Kidney capillary endothelial cell (primary cell): ENCODE measurements around the gene PDLIM4.

Experiments used
- DNase-seq: peaks from one replicate; pipeline ENCODE4 v3.0.0-alpha.2; 2018; ENCODE audit warnings: low spot score

Gene PDLIM4

GRCh38 chr5:132253452-132254320 lies 3.8 kb upstream of the PDLIM4 start:
- DNase-seq = no peak

DNA sequence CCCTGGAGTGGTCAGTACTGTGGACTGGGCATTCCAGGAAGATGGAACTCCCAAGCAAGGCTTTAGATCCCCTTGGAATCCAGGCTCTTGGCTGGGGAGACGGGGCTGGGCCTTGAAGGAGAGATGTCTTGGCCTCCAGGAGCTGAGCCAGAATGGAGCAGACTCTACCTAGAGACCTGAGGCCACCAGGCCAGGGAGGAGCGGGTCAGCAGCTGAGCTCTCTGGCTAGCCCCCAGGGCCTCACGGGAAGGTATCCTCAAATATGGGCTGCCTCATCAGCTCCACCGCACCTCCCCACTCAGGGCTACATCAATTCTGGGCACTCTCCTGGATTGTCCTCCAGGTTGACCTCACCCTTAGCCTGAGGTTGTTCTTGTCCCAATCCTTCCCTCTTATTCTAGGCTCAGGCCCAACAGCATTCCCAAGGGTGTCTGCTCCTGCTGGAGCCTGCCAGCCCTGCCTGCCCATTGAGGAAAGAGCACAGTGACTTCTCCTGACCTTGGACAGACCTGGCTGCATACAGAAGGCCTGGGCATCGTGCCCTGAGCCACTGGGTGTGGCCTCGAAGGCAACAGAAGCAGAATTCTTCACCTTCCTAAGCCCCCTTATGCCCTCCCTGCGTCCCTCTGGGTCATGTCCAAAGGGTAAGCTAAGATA lies 3.0 kb upstream of the PDLIM4 start:
- DNase-seq = no peak

DNA sequence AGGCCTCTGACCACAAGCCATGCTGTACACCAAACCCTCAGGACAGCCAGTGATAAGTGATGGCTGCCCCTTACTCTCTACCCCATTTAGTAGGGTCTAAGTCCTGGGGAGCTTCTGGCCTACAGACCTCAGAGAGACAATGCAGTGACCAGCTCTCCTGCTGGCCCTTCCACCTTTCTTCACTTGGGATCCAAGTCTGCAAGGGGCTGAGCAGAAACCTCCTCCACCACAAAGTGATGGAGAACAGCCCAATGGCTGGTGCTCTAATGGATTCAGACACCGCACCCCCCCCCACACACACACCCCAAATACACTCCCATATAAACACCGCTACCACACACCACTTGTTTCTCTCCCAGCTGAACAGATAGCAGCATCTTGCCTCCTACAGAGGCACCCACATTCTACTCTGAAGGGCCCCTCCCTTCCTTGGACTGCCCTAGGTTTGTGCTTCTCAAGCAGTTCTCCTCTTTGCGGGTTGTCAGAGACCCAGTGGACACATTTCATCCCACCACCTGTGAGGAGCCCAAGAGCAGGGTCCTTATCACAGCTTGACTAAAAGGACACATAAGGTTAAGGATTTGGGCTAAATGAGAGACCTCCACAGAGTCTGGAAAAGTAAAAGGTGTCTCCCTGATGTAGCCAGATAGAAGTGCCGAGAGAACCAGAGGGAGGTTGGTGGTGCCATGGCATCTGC lies 1.3 kb upstream of the PDLIM4 start:
- DNase-seq = no peak

DNA sequence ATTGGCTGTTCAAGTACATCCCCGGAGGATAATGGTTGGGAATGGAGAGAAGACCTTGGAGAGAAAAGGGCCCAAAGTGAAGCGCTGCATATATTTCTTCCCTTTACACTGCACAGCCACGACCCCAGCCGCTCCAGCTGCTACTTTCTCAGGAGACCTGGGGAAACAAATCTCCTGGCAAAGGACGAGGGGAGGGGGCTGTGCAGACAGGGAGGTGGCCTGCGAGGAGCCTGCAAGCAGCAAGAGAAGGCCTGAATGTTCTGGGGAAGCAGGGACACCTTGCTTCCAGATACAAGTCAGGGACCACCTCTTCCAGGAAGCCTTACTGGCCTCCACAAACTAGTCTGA lies 739 bp upstream of the PDLIM4 start:
- no peak for DNase-seq

GRCh38 chr5:132258102-132259068 lies 889 bp downstream of the PDLIM4 start:
- no peak for DNase-seq

DNA sequence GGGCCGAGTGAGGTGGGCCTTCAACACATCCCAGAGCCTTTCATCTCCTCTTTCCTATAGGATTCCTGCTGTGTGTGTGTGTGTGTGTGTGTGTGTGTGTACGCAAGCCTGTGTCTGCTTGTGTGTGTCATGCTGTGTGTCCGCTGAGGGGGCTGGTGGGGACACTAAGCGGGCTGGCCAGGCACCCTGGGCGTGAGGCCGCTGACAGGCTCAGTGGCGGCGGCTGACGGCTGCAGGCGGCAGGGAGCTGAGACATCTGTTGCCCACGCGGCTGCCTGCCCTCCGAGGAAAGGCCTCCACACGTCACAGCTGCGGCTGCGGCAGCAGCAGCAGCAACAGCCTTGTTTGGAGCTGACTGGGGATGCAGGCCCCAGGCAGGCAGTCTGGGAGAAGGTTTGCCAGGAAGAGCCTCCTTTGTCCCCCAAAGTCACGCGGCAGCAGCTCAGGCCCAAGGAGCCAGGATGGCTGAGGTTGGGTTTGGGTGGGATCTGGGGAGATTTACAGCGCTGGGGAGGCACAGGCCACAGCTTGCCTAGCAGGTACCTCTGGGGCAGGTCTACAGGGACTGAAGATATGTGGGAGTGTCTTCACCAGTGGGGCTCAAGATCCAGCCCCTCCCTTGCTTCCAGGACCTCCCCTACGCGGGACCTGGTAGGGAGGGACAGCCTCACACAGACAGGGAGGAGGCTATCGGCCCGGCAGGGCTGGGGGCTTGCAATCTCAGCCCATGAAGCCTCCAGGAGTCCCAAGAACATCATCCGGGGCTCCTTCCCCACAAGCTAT lies 1.8 kb downstream of the PDLIM4 start:
- no peak for DNase-seq

DNA sequence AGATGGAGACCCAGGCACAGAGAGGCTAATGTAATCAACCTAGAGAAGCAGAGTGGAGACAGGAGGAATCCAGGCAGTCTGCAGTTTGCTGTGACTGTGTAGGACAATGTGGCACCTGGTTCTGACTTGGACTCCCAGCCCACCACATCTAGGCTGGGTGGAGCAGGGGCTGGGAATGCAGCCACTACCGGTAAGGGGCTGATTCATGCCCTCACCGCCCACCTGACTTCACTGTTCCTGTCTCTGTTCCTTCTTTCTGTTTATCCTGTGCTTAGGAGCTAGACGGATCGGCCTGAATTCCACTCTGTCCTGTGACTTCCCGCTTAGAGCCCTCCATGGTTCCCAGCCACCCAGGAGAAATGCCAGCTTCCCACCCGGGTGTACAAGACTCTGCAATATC lies 2.6 kb downstream of the PDLIM4 start:
- DNase-seq = no peak

DNA sequence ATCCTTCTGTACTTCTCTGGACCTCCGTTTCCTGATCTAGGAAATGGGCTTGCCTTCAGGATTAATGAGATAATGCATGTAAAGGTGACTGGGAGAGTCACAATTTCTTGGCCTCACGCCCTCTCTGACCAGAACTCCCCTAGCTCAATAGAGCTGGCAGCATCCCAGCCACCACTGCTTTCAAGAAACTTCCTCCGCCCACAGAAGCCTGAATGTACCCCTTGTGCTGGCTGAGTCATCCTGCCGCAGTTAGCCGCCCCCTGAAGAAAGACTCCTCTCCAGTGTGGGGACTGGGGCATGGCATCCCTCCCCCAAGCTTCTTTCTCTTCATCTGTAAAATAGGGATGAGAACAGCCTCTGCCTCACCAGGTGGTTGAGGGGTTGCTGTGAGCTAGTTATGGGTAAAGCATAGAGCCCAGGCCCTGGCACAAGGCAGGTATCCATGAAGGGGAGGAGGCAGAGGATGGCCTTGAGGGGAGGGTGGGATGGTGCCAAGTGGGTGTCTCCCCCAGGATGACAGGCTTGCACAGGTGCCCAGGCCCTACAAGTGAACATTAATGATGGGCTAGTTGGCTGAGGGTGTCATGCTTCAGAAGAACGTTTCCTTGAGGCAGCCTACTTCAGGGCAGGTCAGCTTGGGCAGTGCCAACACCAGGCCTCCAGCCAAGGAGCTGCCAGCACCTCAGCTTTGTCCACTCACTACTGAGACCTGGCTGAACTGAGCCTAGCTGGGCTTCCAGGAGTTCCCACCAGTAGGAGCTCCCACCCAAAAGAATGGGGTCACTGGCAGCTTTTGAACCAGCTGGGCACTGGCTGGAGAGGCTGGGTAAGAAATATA lies 3.4 kb downstream of the PDLIM4 start:
- DNase-seq = peak; percentile 64

DNA sequence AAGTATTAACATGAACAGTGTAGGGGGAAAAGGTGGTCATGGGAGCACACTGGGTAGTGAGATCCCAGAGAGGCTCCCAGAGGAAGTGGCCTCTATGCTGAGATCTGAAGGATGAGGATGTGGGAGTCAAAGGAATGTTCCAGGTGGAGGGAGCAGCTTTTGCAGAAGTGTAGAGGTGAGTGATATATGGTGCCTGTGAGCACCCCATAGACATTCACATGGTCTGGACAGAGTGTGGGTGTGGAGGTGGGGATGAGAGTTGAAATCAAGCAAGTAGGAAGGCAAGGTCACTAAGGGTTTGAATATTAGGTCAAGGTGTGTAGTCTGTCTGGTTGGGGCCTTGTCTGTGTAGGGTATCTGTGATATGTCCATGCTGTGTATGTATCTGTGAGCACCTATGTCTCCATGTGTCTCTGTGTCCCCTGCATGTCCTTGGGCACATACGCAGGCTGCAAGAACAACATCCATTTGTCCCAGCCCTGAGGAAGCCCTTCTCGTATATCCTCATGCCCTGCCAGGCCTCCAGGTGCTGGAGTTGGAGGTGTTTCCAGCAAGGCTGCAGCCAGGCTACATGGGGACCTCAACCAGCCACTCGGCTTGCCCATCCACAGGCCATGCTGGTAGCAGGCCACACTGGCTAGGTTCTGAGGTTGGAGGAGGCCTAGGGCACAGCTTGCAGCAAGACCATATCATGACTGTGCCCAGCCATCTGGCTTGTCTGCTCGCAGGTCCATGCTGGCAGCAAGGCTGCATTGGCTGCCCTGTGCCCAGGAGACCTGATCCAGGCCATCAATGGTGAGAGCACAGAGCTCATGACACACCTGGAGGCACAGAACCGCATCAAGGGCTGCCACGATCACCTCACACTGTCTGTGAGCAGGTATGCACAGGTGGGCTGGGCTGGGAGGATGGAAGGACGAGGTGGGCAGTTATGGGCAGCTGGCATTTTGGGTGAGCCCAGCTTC lies 4.7 kb downstream of the PDLIM4 start:
- no peak for DNase-seq

- no peak for DNase-seq
These were observed 5.5 kb downstream of the PDLIM4 start for GRCh38 chr5:132262882-132263547.

DNA sequence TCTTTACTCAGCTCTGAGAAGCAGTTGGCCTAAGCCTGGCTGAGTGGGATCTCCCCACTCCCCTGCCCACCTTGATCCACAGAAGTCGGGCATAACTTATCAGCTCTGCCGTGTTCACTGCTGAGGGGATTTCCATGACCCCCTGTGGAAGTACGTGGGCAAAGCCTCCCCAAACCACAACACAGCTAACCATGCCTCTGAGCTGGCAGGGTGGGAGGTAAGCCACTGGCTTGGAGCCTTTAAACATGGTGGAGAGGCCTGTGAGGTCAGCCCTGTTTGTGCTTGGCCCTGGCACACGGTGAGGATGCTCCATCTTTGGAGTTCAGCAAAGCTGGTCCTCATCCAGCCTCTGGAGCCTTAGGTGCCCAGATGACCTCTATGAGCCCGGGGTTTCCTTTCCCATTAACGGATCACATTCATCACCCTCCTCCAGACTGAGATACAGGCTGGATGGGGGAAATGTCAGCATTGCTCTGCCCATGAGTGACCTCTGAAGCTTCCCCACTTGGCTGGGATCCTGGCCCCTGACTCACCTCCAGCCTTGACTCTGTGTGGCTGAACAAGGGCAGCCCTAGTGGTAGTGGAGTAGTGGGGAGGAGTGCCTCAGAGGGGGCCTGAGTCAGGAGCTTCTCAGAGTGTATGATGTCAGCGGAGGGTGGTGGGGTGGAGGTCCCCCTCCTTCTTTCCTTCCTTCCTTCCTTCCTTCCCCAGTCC lies 6.2 kb downstream of the PDLIM4 start:
- DNase-seq = peak; percentile 89

GRCh38 chr5:132264546-132265335 lies 7.2 kb downstream of the PDLIM4 start:
- no peak for DNase-seq

- peak; percentile 95 for DNase-seq
These were observed 8.0 kb downstream of the PDLIM4 start for GRCh38 chr5:132265336-132266030.

GRCh38 chr5:132266031-132266835 lies 8.7 kb downstream of the PDLIM4 start:
- no peak for DNase-seq

- DNase-seq = no peak
These were observed 9.3 kb downstream of the PDLIM4 start for GRCh38 chr5:132266836-132267160.
